H1 (cell line): ENCODE results near the gene TNFSF11. TPM values are rescaled to one million over a fixed set of nuclear protein-coding genes. Genes with fewer than 3 reads are reported as not detected.

Experiments
- KDM1A ChIP-seq: fragments of 200-600, 300-600 bp; sonication (generic); IDR thresholded peaks from 2 replicates; pipeline ENCODE4 v1.7.1; 2016; ENCODE audit warnings: mild to moderate bottlenecking, low read length, borderline replicate concordance
- RBBP5 ChIP-seq: IDR thresholded peaks from 2 replicates; pipeline ENCODE4 v1.7.1; 2012; ENCODE audit warnings: low read depth, mild to moderate bottlenecking, inconsistent platforms, low read length, moderate library complexity, borderline replicate concordance
- RXRA ChIP-seq: IDR thresholded peaks from 2 replicates; pipeline ENCODE4 v1.6.1; 2011; ENCODE audit warnings: low read depth, mild to moderate bottlenecking, low read length, moderate library complexity; ENCODE audit not compliant: insufficient read depth
- polyA plus RNA-seq, 7 experiments: library from polyadenylated mRNA; depleted of rRNA in 3 of 7; stranded (reverse) in 5 of 7; unstranded in 2 of 7; fragments of >200 nt in 5 of 7; fragments of 200-250 nt in 2 of 7; gene quantifications; 1 replicate in 5 of 7; 2 replicates in 1 of 7; 4 replicates in 1 of 7; pipeline versions ENCODE4 v1.2.1 to v1.2.3, GENCODE V29; 2011 to 2013; ENCODE audit warnings: missing spikeins in 2 of 7, mixed read lengths in 2 of 7
- total RNA-seq: library from RNA; stranded (reverse); fragmentation: NEBNext Ultra II Directional; extraction: Animal tissue kit (Norgen Biotek cat#: 25700); gene quantifications from 2 replicates; pipeline ENCODE4 v1.2.1, GENCODE V29; 2021

Gene TNFSF11
- total and polyA plus RNA-seq, 2 of the 8 experiments (the other 6 are each of a cell fraction or from before 2014, with no cell fraction given) = 9.3 to 12.0 TPM

GRCh38 chr13:42651936-42652641 lies 78.1 kb downstream of the TNFSF11 start (continued):
- TF ChIP-seq RXRA (no peak), RBBP5 (no peak), KDM1A (no peak)
